HG02970 (cell line): ENCODE data around the gene RBBP5.

Experiments used
- ATAC-seq: cut with Tn5 transposase; IDR thresholded peaks from one replicate; pipeline ENCODE4 v1.9.1; 2021; ENCODE audit warnings: mild to moderate bottlenecking, moderate library complexity, moderate number of reproducible peaks; ENCODE audit not compliant: unreplicated experiment, low FRiP score

RBBP5 gene

GRCh38 chr1:205133287-205133686, 11.5 kb upstream of the RBBP5 start:
- ATAC-seq: no peak

GRCh38 chr1:205129447-205130029, 7.8 kb upstream of the RBBP5 start:
- ATAC-seq: no peak

GRCh38 chr1:205128050-205128449, 6.3 kb upstream of the RBBP5 start:
- ATAC-seq: no peak

GRCh38 chr1:205127646-205128045, 5.9 kb upstream of the RBBP5 start:
- ATAC-seq: no peak

GRCh38 chr1:205124726-205125125, 2.9 kb upstream of the RBBP5 start:
- no peak for ATAC-seq

GRCh38 chr1:205122489-205122882, 708 bp upstream of the RBBP5 start:
- no peak for ATAC-seq

GRCh38 chr1:205118752-205119151, 3.0 kb downstream of the RBBP5 start:
- no peak for ATAC-seq

- ATAC-seq: no peak
These were observed 10.4 kb downstream of the RBBP5 start for GRCh38 chr1:205111354-205111753.

- ATAC-seq: no peak
These were observed 12.1 kb downstream of the RBBP5 start for GRCh38 chr1:205109711-205110110.

GRCh38 chr1:205109269-205109668, 12.5 kb downstream of the RBBP5 start:
- no peak for ATAC-seq

- ATAC-seq: no peak
These were observed 13.3 kb downstream of the RBBP5 start for GRCh38 chr1:205108464-205108863.

- ATAC-seq: no peak
These were observed 14.5 kb downstream of the RBBP5 start for GRCh38 chr1:205107327-205107726.

GRCh38 chr1:205102404-205102803, 19.4 kb downstream of the RBBP5 start:
- no peak for ATAC-seq

- no peak for ATAC-seq
These were observed 23.5 kb downstream of the RBBP5 start for GRCh38 chr1:205098242-205098641.

- no peak for ATAC-seq
These were observed 26.4 kb downstream of the RBBP5 start for GRCh38 chr1:205095422-205095821.

GRCh38 chr1:205091043-205091740, 30.6 kb downstream of the RBBP5 start:
- no peak for ATAC-seq

- no peak for ATAC-seq
These were observed 33.4 kb downstream of the RBBP5 start for GRCh38 chr1:205088341-205088740.

- ATAC-seq: no peak
These were observed 37.4 kb downstream of the RBBP5 start, which contains the start of gene TMEM81 for GRCh38 chr1:205084360-205084759. Gene TMEM81 (minus strand): TSS chr1:205084460. CDS start chr1:205084320, 140 bp downstream.

GRCh38 chr1:205082431-205082830, 39.3 kb downstream of the RBBP5 start:
- ATAC-seq: no peak

- ATAC-seq: no peak
These were observed 43.9 kb downstream of the RBBP5 start for GRCh38 chr1:205077934-205078311.

GRCh38 chr1:205077158-205077933, 44.4 kb downstream of the RBBP5 start:
- ATAC-seq: no peak
